Measurements from ENCODE around the gene EHF. TPM values are rescaled to one million over a fixed set of nuclear protein-coding genes. Genes with fewer than 3 reads are reported as not detected.

EHF gene
- total RNA-seq, 1 donor from 2014 or later: 1.1 TPM

- Mint-ChIP-seq H3K27me3 (peaks cover under 1% of the 10 kb centered on the region), H3K9me3 (peaks cover 6% of the 10 kb centered on the region), H3K27ac (no peak overlapping the region), H3K4me1 (no peaks in the 10 kb centered on the region), H3K36me3 (ENCODE audit: low read depth) (no peaks in the 10 kb centered on the region), H3K4me3 (no peak overlapping the region)
- ChIA-PET CTCF (no interaction called here), POLR2A (no interaction called here)
- intact Hi-C loops (cut with micrococcal nuclease): no loop called here
- no peak for TF ChIP-seq CTCF (IDR thresholded peaks at IDR 0.05)
- no peak for DNase-seq
- ATAC-seq (ENCODE audit: low read depth): no peak
Observed at GRCh38 chr11:34706709-34707461, 86.0 kb downstream of the EHF start.

DNA sequence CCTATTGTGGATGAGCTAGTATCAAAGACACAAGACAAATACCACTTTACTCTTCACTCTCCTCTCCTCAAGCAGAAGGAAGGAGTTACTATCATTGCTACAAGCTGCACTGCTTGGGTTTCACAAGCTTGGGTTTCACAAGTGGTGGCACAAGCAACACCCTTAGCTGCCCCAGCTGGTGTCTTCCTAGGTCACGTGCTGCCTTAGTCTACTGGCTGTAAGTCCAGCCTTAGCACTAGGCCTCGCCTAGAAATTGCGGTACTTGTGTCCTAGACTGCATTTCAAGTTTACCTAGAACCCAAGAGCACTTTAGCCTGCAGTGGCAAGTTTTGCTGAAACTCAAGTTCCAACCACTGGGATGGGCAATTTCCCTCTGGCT, 86.6 kb downstream of the EHF start:
- intact Hi-C loops (cut with micrococcal nuclease): no loop called here
- no peak for TF ChIP-seq CTCF (IDR thresholded peaks at IDR 0.05)
- ChIA-PET CTCF (no interaction called here), POLR2A (no interaction called here)
- DNase-seq (no peak), ATAC-seq (ENCODE audit: low read depth) (no peak)
- H3K27me3 Mint-ChIP-seq: no peaks in the 10 kb centered on the region
- H3K4me1 Mint-ChIP-seq: no peaks in the 10 kb centered on the region
- no peaks in the 10 kb centered on the region for H3K36me3 Mint-ChIP-seq (ENCODE audit: low read depth)
- no peak overlapping the region for H3K4me3 Mint-ChIP-seq
- no peak overlapping the region for H3K27ac Mint-ChIP-seq
- peaks cover 12% of the 10 kb centered on the region for H3K9me3 Mint-ChIP-seq

Other genes starting within 250 kb of the EHF start
- 79.8 and 81.2 TPM in 2 replicates for gene CAT, start 182.2 kb upstream of the EHF start, total RNA-seq
- gene ELF5, start 107.3 kb upstream of the EHF start, total RNA-seq: not detected in 2 replicates

Data from activated B cell treated with CpG ODN at 0.5 μM for 24 hours (primary cell).